Prostate gland (tissue), 2 donors: ENCODE data around the gene HOXD4. TPM values are rescaled to one million over a fixed set of nuclear protein-coding genes. Genes with fewer than 3 reads are reported as not detected.

Experiments used
- DNase-seq: peaks from one replicate; pipeline ENCODE4 v3.0.0-alpha.2; 2019; ENCODE audit warnings: low spot score
- H3K27ac ChIP-seq, 2 donors: fragments of 200-600 bp; sonication (generic); 2 replicates each; pipeline ENCODE4 v1.5.1; 2017 to 2019
- H3K27me3 ChIP-seq: fragments of 200-600 bp; sonication (generic); replicated peaks from 2 replicates; pipeline ENCODE4 v1.5.1; 2019; ENCODE audit not compliant: insufficient read depth
- H3K36me3 ChIP-seq, 2 donors: fragments of 200-600 bp; sonication (generic); 1 replicate in 1 of 2; 2 replicates in 1 of 2; pipeline versions ENCODE4 v1.5.1 to v1.8.1; 2017 to 2019
- H3K4me1 ChIP-seq: fragments of 200-600 bp; sonication (generic); replicated peaks from 2 replicates; pipeline ENCODE4 v1.5.1; 2019
- H3K4me3 ChIP-seq, 2 donors: fragments of 200-600 bp; sonication (generic); 2 replicates each; pipeline ENCODE4 v1.5.1; 2017 to 2019
- H3K9me3 ChIP-seq: fragments of 200-600 bp; sonication (generic); 2 replicates; pipeline ENCODE4 v1.5.1; 2017
- CTCF ChIP-seq, 4 experiments: fragments of 200-600 bp in 2 of 4; fragments of 450-650 bp in 2 of 4; sonication (generic) in 2 of 4; IDR thresholded peaks; 1 replicate in 3 of 4; 2 replicates in 1 of 4; pipeline ENCODE4 v1.5.1; 2016 to 2019; ENCODE audit warnings: antibody characterized with exemption in 4 of 4, mild to moderate bottlenecking in 2 of 4, moderate library complexity in 2 of 4
- POLR2A ChIP-seq: fragments of 450-650 bp; IDR thresholded peaks from one replicate; pipeline ENCODE4 v1.6.1; 2016; ENCODE audit warnings: antibody characterized with exemption, mild to moderate bottlenecking
- POLR2AphosphoS5 ChIP-seq: sonication (generic); formaldehyde crosslinking; IDR thresholded peaks from one replicate; pipeline ENCODE4 v1.6.1; 2017; ENCODE audit warnings: antibody characterized with exemption
- WGBS: methylation state at CpG from one replicate; pipeline ENCODE4 v1.1.5; 2018; 5-methylcytosine and 5-hydroxymethylcytosine counted together
- intact Hi-C: fragments of 100-400 bp; cut with DNase I; formaldehyde crosslinking; loops from one replicate; pipeline ENCODE4 v1.14.2; 2022
- total RNA-seq, 2 donors: library from RNA; depleted of rRNA; stranded (reverse); fragments of >200 nt; gene quantifications; one replicate each; pipeline ENCODE4 v1.1.0, GENCODE V29; 2016

Gene HOXD4
- total RNA-seq, 2 donors from 2014 or later = 1.2 to 6.7 TPM

- Histone ChIP-seq H3K27ac (peak overlapping the region; percentile 72 to 81), H3K4me3 (peak overlapping the region; percentile 39 to 52), H3K4me1 (no peaks in the 10 kb centered on the region), H3K36me3 (no peaks in the 10 kb centered on the region), H3K27me3 (no peaks in the 10 kb centered on the region), H3K9me3 (no peaks in the 10 kb centered on the region)
- DNase-seq = no peak
- intact Hi-C loops = no loop called here
- 49% methylated on average over 15 of the region's 15 CpGs for WGBS
- no peak for TF ChIP-seq POLR2AphosphoS5
- TF ChIP-seq CTCF (IDR thresholded peaks at IDR 0.05) = no peak
- no peak for TF ChIP-seq POLR2A
Measured at GRCh38 chr2:176130957-176131847, 20.1 kb upstream of the HOXD4 start.

GRCh38 chr2:176131848-176132158 lies 19.5 kb upstream of the HOXD4 start:
- no peak overlapping the region for H3K4me3 ChIP-seq
- DNase-seq = no peak
- intact Hi-C loops = no loop called here
- no peaks in the 10 kb centered on the region for H3K27me3 ChIP-seq
- no peaks in the 10 kb centered on the region for H3K4me1 ChIP-seq
- TF ChIP-seq POLR2A (no peak), POLR2AphosphoS5 (no peak), CTCF (IDR thresholded peaks at IDR 0.05) (no peak)
- no peaks in the 10 kb centered on the region for H3K36me3 ChIP-seq
- no peaks in the 10 kb centered on the region for H3K9me3 ChIP-seq
- 65% methylated on average over 4 of the region's 4 CpGs for WGBS
- H3K27ac ChIP-seq = peak overlapping the region in 1 of 2 donors; percentile 81

GRCh38 chr2:176132205-176133171 lies 18.9 kb upstream of the HOXD4 start:
- TF ChIP-seq POLR2AphosphoS5 = no peak
- no peak for TF ChIP-seq POLR2A
- TF ChIP-seq CTCF (IDR thresholded peaks at IDR 0.05) = no peak
- H3K27ac ChIP-seq = peak overlapping the region in 1 of 2 donors; percentile 5
- no peak for DNase-seq
- no peak overlapping the region for H3K4me3 ChIP-seq
- WGBS = 56% methylated on average over 33 of the region's 33 CpGs
- H3K4me1 ChIP-seq = no peaks in the 10 kb centered on the region
- no peaks in the 10 kb centered on the region for H3K27me3 ChIP-seq
- no peaks in the 10 kb centered on the region for H3K9me3 ChIP-seq
- intact Hi-C loops = no loop called here
- no peaks in the 10 kb centered on the region for H3K36me3 ChIP-seq

DNA sequence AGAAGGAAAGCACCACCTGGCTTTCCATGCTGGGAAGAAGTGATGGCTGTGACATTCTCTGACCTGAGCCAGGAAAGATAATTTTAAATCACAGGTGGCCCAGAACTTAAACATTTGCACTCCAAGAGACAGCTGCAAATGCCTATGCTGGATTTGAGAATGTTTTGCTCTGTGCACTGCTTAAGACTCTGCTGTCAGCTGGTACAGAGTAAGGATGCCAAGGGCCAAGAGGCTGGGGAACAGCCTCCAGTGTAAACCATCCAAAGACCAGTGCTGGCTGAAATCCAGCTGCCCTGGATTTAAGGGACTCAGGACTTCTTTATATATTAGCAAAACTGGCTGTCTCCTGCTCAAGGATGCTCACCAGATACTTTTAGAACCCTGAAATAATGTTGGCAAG lies 18.0 kb upstream of the HOXD4 start:
- no peak overlapping the region for H3K4me3 ChIP-seq
- intact Hi-C loops = no loop called here
- no peak for TF ChIP-seq CTCF (IDR thresholded peaks at IDR 0.05)
- TF ChIP-seq POLR2A = no peak
- no peak for TF ChIP-seq POLR2AphosphoS5
- H3K9me3 ChIP-seq = no peaks in the 10 kb centered on the region
- no peaks in the 10 kb centered on the region for H3K27me3 ChIP-seq
- no peak overlapping the region for H3K27ac ChIP-seq
- H3K36me3 ChIP-seq = no peaks in the 10 kb centered on the region
- DNase-seq = no peak
- no peaks in the 10 kb centered on the region for H3K4me1 ChIP-seq
